IMR-90 (cell line): Measurements from ENCODE around the gene ITPRID1.

ENCODE experiments used
- BHLHE40 ChIP-seq: fragments of 150-350 bp; IDR thresholded peaks from 2 replicates; pipeline ENCODE4 v1.6.1; 2016; ENCODE audit warnings: mild to moderate bottlenecking, low read depth, low read length
- CTCF ChIP-seq: conservative IDR thresholded peaks from 2 replicates; pipeline ENCODE4 v1.5.1; 2012; ENCODE audit warnings: mild to moderate bottlenecking, low read depth, low read length, improper control_type of control experiment
- TF ChIP-seq, protein P1 (sequence below): fragments of 150-350 bp; IDR thresholded peaks from 2 replicates; pipeline ENCODE4 v1.6.1; 2016; ENCODE audit warnings: low read depth, mild to moderate bottlenecking, low read length, moderate library complexity, borderline replicate concordance

DNA sequence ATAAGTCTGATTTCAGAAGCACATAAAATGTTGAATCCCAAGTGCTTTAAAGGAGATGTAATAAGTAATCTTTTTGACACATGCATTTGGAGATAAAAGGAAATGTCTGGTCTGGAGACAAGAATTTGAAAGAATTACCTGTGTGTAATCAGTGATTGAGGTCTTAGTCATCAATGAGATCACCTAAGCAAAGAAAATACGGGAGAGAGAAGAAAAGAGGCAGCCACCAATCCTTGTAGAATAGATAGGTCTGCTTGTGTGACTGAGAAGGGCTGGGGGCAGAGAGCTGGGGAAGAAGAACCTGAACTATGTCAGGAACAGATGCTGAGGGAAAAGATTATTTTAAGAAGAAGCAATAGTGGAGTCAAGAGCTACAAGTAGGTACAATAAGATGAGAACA, 49.3 kb upstream of the ITPRID1 start:
- TF ChIP-seq CTCF (no peak), BHLHE40 (no peak)
- TF ChIP-seq, protein P1, sequence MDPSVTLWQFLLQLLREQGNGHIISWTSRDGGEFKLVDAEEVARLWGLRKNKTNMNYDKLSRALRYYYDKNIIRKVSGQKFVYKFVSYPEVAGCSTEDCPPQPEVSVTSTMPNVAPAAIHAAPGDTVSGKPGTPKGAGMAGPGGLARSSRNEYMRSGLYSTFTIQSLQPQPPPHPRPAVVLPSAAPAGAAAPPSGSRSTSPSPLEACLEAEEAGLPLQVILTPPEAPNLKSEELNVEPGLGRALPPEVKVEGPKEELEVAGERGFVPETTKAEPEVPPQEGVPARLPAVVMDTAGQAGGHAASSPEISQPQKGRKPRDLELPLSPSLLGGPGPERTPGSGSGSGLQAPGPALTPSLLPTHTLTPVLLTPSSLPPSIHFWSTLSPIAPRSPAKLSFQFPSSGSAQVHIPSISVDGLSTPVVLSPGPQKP: no peak
